Activated T-cell treated with anti-CD3 and anti-CD28 coated beads, Interleukin-2, amount 50 U/mL, for 24 hours (primary cell): ENCODE results near the gene CCL26.

Experiments
- DNase-seq: peaks from one replicate; pipeline ENCODE4 v3.0.0-alpha.2; 2020
- H3K27ac Mint-ChIP-seq: 2 replicates; pipeline ENCODE4 v1.8.0; 2020; ENCODE audit warnings: mild to moderate bottlenecking, mixed read lengths
- H3K27me3 Mint-ChIP-seq: 2 replicates; pipeline ENCODE4 v1.8.0; 2020; ENCODE audit warnings: mixed read lengths
- H3K36me3 Mint-ChIP-seq: 2 replicates; pipeline ENCODE4 v1.8.0; 2020; ENCODE audit warnings: low read depth, mixed read lengths
- H3K4me1 Mint-ChIP-seq: 2 replicates; pipeline ENCODE4 v1.8.0; 2020; ENCODE audit warnings: low read depth, mixed read lengths
- H3K4me3 Mint-ChIP-seq: 2 replicates; pipeline ENCODE4 v1.8.0; 2020; ENCODE audit warnings: mild to moderate bottlenecking, moderate library complexity, mixed read lengths
- H3K9me3 Mint-ChIP-seq: 2 replicates; pipeline ENCODE4 v1.8.0; 2020; ENCODE audit warnings: mixed read lengths

The CCL26 gene, protein sequence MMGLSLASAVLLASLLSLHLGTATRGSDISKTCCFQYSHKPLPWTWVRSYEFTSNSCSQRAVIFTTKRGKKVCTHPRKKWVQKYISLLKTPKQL

DNA sequence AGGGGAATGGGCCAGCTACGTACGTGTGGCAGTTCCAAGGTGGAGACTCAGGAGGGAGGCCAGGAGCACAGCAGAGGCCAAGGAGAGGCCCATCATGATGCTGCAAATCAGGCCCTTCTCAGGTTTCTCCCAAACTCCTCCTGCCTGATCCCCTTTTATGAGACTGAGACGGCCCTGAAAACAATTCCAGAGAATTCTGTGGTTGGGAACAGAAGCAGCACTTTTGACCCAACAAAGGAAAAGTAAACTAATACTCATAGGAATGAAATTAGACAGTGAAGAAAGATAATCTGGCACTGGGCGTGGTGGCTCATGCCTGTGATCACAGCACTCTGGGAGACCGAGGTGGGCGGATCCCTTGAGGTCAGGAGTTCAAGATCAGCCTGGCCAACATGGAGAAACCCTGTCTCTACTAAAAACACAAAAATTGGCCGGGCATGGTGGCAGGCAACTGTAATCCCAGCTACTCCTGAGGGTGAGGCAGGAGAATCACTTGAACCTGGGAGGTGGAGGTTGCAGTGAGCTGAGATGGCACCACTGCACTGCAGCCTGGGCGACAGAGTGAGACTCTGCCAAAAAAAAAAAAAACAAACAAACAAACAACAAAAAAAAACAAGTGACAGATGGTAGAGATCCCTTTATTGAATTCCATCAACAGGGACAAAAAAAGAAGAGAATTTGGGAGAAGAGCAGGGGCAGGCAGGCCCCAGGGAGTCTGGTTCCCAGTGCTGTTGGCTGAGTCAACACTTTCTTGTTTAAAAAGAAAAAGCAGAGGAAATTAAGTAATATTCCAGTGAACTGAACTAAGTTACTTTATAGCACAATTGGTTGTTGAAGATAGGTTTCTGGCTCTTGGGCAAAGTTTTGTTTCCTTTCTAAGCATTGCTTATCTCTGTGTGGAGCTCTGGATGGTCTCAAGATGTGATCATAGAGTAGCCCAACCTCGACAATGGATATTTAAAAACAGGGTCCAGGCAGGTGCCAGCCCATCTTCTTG, at the start of gene CCL26:
Gene CCL26, minus strand, starts transcription at position 131 of the 997 bp plus-strand sequence. Its CDS starts 35 bp downstream, at position 96.
- no peak for DNase-seq
- H3K9me3 Mint-ChIP-seq = no peaks in the 10 kb centered on the region
- no peak within 1 kb of the TSS for H3K27ac Mint-ChIP-seq
- no peaks in the 10 kb centered on the region for H3K27me3 Mint-ChIP-seq
- H3K4me1 Mint-ChIP-seq = peaks cover 31% of the 10 kb centered on the region
- H3K4me3 Mint-ChIP-seq = no peak within 1 kb of the TSS
- H3K36me3 Mint-ChIP-seq = no peaks in the 10 kb centered on the region

DNA sequence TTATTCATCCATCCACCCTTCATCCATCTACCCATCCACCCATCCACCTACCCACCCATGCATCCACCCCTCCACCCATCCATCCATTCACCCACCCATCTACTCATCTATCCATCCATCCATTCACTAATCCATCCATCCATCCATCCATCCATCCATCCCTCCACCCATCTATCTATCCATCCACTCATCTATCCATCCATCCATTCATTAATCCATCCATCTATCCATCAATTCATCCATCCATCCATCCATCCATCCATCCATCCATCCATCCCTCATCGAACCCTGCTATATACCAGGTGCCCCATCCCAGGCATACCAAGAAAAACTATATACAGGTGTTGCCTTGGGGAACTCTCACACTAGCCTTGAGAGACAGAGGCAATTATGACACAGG, 48.7 kb upstream of the CCL26 start:
- Mint-ChIP-seq H3K4me3 (no peak overlapping the region), H3K4me1 (no peaks in the 10 kb centered on the region), H3K27ac (no peak overlapping the region), H3K9me3 (no peaks in the 10 kb centered on the region), H3K36me3 (no peaks in the 10 kb centered on the region), H3K27me3 (no peaks in the 10 kb centered on the region)
- DNase-seq = no peak

DNA sequence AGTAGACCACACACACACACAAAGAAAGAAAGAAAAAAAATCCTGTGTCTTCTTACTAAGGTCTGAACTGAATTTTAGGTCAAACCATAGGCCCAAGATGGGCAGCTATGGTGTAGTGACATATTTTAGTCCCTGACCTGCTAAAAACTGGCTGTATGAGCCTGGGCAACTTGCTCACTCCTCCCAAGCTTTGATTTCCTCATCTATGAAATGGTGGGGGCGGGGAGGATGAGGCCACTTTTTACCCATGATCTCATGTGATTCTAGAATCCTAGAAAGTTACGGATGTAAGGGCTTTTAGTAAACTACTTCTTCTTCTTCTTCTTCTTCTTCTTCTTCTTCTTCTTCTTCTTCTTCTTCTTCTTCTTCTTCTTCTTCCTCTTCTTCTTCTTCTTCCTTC, 47.7 kb upstream of the CCL26 start:
- H3K36me3 Mint-ChIP-seq = no peaks in the 10 kb centered on the region
- no peaks in the 10 kb centered on the region for H3K4me1 Mint-ChIP-seq
- H3K27ac Mint-ChIP-seq = no peak overlapping the region
- DNase-seq = no peak
- no peaks in the 10 kb centered on the region for H3K9me3 Mint-ChIP-seq
- no peak overlapping the region for H3K4me3 Mint-ChIP-seq
- peaks cover under 1% of the 10 kb centered on the region for H3K27me3 Mint-ChIP-seq

DNA sequence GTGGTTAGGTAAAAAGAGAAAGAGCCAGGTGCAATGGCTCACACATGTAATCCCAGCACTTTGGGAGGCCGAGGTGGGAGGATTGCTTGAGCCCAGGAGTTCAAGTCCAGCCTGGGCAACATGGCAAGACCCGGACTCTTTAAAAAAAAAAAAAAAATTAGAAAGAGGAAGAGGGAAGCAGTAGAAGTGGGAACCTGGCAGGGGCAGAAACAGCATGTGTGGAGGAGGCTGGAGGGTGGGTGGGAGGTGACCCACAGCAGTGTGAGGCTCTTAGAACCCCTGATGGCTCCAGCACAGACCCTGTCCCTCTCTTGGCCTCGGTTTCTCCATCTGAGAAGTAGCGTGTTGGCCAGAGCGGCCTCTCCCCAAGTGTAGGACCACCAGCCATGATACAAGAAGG, 46.5 kb upstream of the CCL26 start:
- DNase-seq = no peak
- H3K9me3 Mint-ChIP-seq = no peaks in the 10 kb centered on the region
- no peak overlapping the region for H3K4me3 Mint-ChIP-seq
- no peak overlapping the region for H3K27ac Mint-ChIP-seq
- no peaks in the 10 kb centered on the region for H3K4me1 Mint-ChIP-seq
- peaks cover 10% of the 10 kb centered on the region for H3K27me3 Mint-ChIP-seq
- no peaks in the 10 kb centered on the region for H3K36me3 Mint-ChIP-seq

DNA sequence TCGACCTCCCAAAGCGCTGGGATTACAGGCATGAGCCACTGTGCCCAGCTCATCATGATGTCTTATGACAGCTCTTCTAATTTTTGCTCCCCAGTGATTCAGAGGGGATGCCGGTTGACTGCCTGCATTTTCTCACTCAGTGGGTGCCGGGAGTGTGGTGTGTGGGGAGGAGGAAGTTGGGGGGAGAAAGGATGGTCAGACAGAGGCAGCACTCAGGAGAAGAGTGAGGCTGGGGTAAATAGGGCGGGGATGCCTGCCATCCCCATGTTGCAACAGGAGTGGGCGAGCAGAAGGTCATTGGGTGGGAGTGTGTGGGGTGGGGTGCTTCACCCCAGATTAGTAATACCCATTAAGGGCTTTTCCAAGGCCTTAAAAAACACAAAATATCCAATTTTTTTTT, 45.1 kb upstream of the CCL26 start:
- peaks cover 10% of the 10 kb centered on the region for H3K27me3 Mint-ChIP-seq
- H3K4me3 Mint-ChIP-seq = no peak overlapping the region
- H3K9me3 Mint-ChIP-seq = no peaks in the 10 kb centered on the region
- no peaks in the 10 kb centered on the region for H3K36me3 Mint-ChIP-seq
- DNase-seq = no peak
- H3K27ac Mint-ChIP-seq = no peak overlapping the region
- H3K4me1 Mint-ChIP-seq = no peaks in the 10 kb centered on the region

DNA sequence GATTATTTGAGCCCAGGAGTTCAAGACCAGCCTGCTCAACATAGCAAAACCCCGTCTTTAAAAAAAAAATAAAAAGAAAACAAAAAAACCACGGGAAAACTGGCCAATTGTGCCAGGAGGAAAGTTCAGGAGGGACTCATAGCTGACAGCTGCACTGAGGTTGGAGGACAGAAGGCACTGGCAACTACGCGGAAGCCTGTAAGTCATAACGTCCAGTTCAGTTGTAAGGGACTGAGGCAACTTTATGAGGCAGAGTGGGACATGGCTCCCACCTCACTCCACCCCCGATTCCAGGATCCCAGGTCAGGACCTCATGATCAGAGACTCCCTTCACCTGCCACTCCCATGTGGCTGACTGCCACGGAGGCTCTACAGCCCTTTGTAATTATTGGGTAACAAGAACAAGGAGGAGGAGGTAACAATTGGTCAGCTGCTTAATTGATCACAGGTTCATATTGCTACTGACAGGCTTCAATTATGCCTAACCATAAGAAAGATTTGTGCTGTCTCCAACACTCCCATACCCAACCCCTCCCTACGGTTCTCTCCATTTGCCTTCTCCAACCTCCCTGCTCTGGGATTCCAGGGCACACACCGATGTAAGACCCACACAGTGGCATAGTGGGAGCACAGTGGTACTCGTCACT, 43.5 kb upstream of the CCL26 start:
- H3K4me3 Mint-ChIP-seq = no peak overlapping the region
- no peaks in the 10 kb centered on the region for H3K9me3 Mint-ChIP-seq
- H3K27ac Mint-ChIP-seq = no peak overlapping the region
- no peaks in the 10 kb centered on the region for H3K36me3 Mint-ChIP-seq
- no peaks in the 10 kb centered on the region for H3K4me1 Mint-ChIP-seq
- no peak for DNase-seq
- H3K27me3 Mint-ChIP-seq = peaks cover 10% of the 10 kb centered on the region

DNA sequence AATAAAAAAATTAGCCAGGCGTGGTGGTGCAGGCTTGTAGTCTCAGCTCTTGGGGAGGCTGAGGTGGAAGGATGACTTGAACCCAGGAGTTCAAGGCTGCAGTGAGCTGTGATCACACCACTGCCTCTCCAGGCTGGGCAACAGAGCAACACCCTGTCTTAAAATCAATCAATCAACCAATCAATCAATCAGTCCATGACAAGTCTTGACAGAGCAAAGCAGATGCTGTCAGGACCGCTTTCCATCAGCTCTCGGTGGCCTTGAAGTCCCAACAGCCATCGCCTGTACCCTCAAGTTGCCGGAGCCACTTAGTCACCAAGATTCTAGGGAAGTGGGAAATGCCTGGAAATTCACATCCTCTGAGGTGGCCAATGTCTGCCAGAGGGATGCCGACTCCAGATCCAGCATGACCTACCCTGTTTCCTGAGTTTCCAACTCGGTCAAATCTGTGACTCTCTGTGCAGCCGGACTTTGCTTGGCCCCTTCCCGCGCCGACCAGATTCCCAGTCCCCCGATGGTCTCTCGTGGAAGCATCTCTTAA, 42.5 kb upstream of the CCL26 start:
- Mint-ChIP-seq H3K27me3 (peaks cover 10% of the 10 kb centered on the region), H3K4me1 (no peaks in the 10 kb centered on the region), H3K4me3 (no peak overlapping the region), H3K27ac (no peak overlapping the region), H3K36me3 (no peaks in the 10 kb centered on the region), H3K9me3 (no peaks in the 10 kb centered on the region)
- DNase-seq = no peak

DNA sequence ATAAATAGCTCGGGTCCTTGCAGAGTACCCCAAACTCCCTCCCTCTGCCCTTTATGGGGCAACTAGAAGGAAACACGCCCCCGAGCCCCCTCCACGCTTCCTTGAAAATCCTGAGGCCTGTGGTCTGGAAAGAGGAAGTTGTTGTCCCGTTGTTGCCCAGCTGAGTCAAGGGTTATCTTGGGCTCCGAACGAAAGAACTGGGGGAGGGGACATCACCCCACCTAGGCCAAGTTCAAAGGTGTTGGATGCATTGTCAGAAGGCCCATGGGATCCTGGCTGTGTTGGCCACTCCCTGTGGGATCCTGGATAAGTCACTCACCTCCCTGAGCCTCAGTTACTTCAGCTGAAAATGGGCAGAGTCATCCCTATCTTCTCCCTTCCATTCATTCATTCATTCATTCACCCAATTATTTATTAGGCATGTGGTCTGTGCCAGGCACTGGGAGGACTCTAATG, 41.8 kb upstream of the CCL26 start, which contains the start of gene CCL24:
Gene CCL24, minus strand, starts transcription at position 26 of the 456 bp plus-strand sequence. CDS start 91 bp downstream, outside the sequence.
- H3K27ac Mint-ChIP-seq = no peak within 1 kb of the TSS
- H3K4me1 Mint-ChIP-seq = no peaks in the 10 kb centered on the region
- no peak within 1 kb of the TSS for H3K4me3 Mint-ChIP-seq
- H3K27me3 Mint-ChIP-seq = peaks cover 10% of the 10 kb centered on the region
- no peak for DNase-seq
- H3K36me3 Mint-ChIP-seq = no peaks in the 10 kb centered on the region
- H3K9me3 Mint-ChIP-seq = no peaks in the 10 kb centered on the region

DNA sequence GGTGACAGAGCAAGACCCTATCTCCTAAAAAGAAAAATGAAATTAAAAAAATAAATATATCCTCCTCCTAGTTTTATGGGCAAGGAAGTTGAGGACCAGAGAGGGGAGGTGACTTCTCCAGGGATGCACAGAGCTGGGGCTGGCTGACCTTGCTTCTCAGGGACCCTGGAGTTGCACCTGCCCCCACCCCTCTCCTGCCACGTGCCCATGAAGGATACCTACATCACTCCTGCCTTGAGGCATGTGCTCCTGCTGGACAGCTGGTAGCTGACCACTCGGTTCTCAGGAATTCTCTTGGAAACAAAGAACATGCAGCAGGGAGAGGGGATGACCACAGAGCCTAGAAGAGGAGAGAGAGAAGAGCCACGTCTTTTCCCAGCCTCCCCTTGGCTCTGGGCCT, 41.1 kb upstream of the CCL26 start:
- Mint-ChIP-seq H3K27me3 (peaks cover 10% of the 10 kb centered on the region), H3K4me1 (no peaks in the 10 kb centered on the region), H3K27ac (no peak overlapping the region), H3K4me3 (no peak overlapping the region), H3K36me3 (no peaks in the 10 kb centered on the region), H3K9me3 (no peaks in the 10 kb centered on the region)
- DNase-seq = no peak

DNA sequence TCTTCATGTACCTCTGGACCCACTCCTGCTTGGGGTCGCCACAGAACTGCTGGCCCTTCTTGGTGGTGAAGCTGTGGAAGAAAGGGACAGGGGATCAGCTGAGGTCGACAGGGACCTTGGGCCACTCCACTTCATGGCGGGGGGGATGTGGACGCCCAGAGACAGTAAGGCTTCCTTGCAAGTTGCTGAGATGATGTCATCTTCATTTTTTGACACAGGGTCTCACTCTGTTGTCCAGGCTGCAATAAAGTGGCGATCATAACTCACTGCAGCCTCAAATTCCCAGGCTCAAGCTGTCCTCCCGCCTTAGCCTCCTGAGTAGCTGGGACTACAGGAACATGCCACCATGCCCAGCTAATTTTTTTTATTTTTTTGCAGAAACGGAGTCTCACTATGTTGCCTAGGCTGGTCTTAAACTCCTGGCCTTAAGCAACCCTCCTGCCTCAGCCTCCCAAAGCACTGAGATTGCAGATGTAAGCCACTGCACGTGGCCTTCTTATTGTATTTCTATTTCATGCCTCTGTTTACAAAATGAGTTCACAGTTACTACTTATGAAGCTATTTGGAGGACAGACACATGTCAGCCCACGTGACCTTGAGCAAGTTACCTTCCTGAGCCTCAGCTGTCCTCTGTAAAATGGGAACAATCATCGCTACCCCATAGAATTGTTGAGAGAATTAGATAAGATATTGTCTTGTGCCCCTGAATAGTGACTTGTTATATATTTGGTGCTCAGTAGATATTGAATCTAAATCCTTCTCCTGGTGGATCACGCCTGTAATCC, 40.1 kb upstream of the CCL26 start:
- Mint-ChIP-seq H3K4me3 (no peak overlapping the region), H3K9me3 (peaks cover 5% of the 10 kb centered on the region), H3K27ac (no peak overlapping the region), H3K4me1 (no peaks in the 10 kb centered on the region), H3K36me3 (no peaks in the 10 kb centered on the region), H3K27me3 (peaks cover 12% of the 10 kb centered on the region)
- DNase-seq = no peak

DNA sequence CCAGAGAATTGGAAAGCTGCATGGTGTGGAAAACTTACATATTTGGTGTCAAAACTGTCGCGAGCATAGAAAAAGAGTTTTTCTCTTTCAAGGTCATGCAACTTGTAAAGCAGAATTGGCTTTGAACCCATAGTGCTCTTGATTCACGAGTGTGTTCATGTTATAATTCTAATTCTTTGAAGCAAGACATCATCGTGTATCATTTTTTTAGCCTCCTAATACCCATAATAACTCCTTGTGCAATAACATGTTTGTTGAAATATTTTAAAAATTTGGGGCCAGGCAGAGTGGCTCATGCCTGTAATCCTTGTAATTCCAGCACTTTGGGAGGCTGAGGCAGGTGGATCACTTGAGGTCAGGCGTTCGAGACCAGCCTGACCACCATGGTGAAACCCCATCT, 37.4 kb upstream of the CCL26 start:
- Mint-ChIP-seq H3K4me3 (no peak overlapping the region), H3K36me3 (no peaks in the 10 kb centered on the region), H3K27me3 (peaks cover 8% of the 10 kb centered on the region), H3K27ac (no peak overlapping the region), H3K4me1 (no peaks in the 10 kb centered on the region), H3K9me3 (peaks cover 13% of the 10 kb centered on the region)
- no peak for DNase-seq

DNA sequence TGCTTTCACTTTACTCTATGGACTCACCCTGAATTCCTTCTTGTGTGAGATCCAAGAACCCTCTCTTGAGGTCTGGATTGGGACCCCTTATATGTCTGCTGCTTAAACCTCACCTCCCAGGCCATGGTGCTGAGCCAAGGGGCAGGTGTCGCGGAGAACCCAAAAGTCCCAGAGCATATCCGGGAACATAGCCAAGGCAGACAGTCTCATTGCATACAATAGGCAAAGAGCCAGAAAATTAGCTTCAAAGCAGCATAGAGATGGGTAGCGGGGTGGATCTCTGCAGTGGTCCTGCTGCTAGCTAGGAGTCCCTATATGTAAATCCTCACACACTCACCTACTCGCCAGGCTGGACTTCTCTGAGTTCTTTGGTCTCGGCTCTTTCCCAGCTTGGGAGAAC, 36.1 kb upstream of the CCL26 start:
- H3K4me1 Mint-ChIP-seq = no peaks in the 10 kb centered on the region
- no peaks in the 10 kb centered on the region for H3K36me3 Mint-ChIP-seq
- H3K27ac Mint-ChIP-seq = no peak overlapping the region
- peaks cover 13% of the 10 kb centered on the region for H3K9me3 Mint-ChIP-seq
- no peak for DNase-seq
- H3K27me3 Mint-ChIP-seq = peaks cover 2% of the 10 kb centered on the region
- H3K4me3 Mint-ChIP-seq = no peak overlapping the region

DNA sequence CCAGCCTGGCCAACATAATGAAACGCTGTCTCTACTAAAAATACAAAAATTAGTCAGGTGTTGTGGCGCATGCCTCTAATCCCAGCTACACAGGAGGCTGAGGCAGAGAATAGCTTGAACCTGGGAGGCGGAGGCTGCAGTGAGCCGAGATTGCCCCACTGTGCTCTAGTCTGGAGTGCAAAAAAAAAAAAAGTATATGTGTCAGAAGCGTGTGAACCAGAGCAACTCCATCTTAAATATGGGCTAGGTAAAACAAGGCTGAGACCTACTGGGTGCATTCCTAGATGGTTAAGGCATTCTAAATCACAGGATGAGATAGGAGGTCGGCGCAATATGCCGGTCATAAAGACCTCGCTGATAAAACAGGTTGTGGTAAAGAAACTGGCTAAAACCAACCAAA, 35.4 kb upstream of the CCL26 start:
- DNase-seq = no peak
- peaks cover 13% of the 10 kb centered on the region for H3K9me3 Mint-ChIP-seq
- no peaks in the 10 kb centered on the region for H3K36me3 Mint-ChIP-seq
- peaks cover 2% of the 10 kb centered on the region for H3K27me3 Mint-ChIP-seq
- no peaks in the 10 kb centered on the region for H3K4me1 Mint-ChIP-seq
- no peak overlapping the region for H3K27ac Mint-ChIP-seq
- no peak overlapping the region for H3K4me3 Mint-ChIP-seq
